ENCODE measurements around the gene KIRREL2. TPM values are rescaled to one million over a fixed set of nuclear protein-coding genes. Genes with fewer than 3 reads are reported as not detected.

KIRREL2 gene
- total RNA-seq (10 to 100 TPM; 28.5 to 89.0 (median 47.9) TPM), polyA plus RNA-seq (10 to 100 TPM; 38.1 to 49.7 TPM)

DNA sequence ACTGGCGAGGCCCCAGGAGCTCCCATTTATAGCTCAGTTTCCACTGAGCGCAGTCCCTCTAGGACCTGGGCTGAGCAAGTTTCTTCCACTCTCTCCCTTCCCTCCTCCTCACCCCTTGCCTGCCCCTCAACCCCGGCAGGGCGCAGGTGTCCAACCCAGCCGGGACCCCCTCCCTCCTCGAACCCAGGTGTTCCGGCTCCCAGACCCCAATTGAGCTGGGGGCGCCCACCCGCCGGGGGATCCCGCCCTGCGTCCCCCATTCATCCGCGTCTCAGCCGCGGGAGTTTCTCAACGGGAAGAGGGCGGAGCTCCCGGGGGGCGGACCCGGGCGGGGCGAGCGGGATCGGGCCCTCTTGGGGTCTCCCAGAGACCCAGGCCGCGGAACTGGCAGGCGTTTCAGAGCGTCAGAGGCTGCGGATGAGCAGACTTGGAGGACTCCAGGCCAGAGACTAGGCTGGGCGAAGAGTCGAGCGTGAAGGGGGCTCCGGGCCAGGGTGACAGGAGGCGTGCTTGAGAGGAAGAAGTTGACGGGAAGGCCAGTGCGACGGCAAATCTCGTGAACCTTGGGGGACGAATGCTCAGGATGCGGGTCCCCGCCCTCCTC lies at the start of gene KIRREL2:
Gene KIRREL2, plus strand, starts transcription at position 366 of the 604 bp plus-strand sequence. Its CDS starts 209 bp downstream, at position 575.
- peak; percentile 60 to 89 (median 76) for DNase-seq
- Histone ChIP-seq H3K4me3 (peak within 1 kb of the TSS; percentile 52 to 70 (median 63)), H3K4me1 (peaks cover 6 to 28% (median 24%) of the 10 kb centered on the region in 3 donors), H3K36me3 (no peaks in the 10 kb centered on the region), H3K27me3 (no peaks in the 10 kb centered on the region), H3K9me3 (no peaks in the 10 kb centered on the region), H3K27ac (peak within 1 kb of the TSS; percentile 70 to 87 (median 78))
- FAIRE-seq = no peak
- intact Hi-C loops (cut with DNase I) = no loop called here
- WGBS, 2 donors = 1 to 2% methylated on average over 32 to 42 of the region's 42 CpGs
- peak; percentile 47 to 68 (median 57) for ATAC-seq
- TF ChIP-seq, protein P1, sequence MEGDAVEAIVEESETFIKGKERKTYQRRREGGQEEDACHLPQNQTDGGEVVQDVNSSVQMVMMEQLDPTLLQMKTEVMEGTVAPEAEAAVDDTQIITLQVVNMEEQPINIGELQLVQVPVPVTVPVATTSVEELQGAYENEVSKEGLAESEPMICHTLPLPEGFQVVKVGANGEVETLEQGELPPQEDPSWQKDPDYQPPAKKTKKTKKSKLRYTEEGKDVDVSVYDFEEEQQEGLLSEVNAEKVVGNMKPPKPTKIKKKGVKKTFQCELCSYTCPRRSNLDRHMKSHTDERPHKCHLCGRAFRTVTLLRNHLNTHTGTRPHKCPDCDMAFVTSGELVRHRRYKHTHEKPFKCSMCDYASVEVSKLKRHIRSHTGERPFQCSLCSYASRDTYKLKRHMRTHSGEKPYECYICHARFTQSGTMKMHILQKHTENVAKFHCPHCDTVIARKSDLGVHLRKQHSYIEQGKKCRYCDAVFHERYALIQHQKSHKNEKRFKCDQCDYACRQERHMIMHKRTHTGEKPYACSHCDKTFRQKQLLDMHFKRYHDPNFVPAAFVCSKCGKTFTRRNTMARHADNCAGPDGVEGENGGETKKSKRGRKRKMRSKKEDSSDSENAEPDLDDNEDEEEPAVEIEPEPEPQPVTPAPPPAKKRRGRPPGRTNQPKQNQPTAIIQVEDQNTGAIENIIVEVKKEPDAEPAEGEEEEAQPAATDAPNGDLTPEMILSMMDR (IDR thresholded peaks at IDR 0.05) = no peak

DNA sequence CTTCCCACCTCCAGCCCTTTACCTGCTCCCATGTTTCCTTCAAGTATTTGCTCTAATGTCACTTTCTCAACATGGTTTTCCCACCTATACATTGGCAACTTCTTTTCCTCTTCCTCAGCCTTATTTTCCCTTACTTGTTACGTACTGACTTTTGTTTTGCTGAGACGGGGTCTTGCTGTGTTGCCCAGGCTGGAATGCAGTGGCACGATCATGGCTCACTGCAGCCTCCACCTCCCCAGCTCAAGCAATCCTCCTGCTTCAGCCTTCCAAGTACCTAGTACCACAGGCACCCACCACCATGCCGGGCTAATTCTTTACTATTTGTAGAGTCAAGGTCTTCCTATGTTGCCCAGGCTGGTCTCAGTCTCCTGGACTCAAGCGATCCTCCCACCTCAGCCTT lies 49.1 kb upstream of the KIRREL2 start:
- no peaks in the 10 kb centered on the region for H3K9me3 ChIP-seq
- no peaks in the 10 kb centered on the region for H3K27me3 ChIP-seq
- H3K4me1 ChIP-seq = peaks cover 0 to 2% (median 0%) of the 10 kb centered on the region in 3 donors
- DNase-seq (no peak), ATAC-seq (no peak), FAIRE-seq (no peak)
- intact Hi-C loops (cut with DNase I) = no loop called here
- TF ChIP-seq, protein P1 (IDR thresholded peaks at IDR 0.05) = no peak
- H3K4me3 ChIP-seq = no peak overlapping the region
- no peaks in the 10 kb centered on the region for H3K36me3 ChIP-seq
- H3K27ac ChIP-seq = no peak overlapping the region
- 91 to 94% methylated on average over 5 of the region's 5 CpGs for WGBS, 2 donors

DNA sequence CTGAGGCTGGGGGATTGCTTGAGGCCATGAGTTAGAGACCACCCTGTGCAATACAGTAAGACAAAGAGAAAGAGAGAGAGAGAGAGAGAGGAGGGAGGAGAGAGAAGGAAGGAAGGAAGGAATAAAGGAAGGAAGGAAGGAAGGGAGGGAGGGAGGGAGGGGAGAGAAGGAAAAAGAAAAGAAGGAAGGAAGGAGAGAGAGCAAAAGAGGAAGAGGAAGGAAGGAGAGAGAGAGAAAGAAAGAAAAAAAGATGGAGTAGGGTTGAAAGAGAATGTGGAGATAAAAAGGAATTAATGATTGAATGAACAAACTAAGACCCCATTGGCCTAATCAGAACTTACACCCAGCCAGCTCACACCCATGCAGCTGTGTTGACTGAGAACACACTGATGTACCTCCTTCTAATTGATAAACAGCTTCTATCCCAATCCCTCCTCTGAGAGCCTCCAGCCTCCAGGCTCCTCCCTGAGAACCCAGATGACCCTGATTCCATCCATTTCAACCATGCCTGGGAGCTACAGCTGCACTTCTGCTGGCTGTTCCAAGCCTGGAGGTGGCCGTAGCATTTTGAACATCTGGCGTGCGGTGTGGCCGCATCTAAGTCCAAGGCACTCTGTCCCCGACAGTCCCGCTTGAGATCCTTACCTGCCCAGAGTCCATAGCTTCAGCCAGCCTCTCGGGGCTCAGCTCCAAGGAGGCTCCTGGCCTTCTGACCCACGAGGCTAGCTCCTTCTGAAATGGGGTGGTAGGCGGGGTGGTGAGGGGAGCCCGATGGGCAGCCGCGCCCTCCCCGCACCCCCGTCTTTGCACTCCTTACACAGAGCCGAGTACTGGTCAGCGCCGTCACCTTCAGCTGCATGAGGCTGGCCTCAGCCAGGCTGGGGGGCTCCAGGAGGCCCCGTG lies 45.1 kb upstream of the KIRREL2 start:
- Histone ChIP-seq H3K27ac (no peak overlapping the region), H3K4me3 (no peak overlapping the region), H3K27me3 (no peaks in the 10 kb centered on the region), H3K36me3 (no peaks in the 10 kb centered on the region), H3K9me3 (no peaks in the 10 kb centered on the region), H3K4me1 (peaks cover 0 to 5% (median 0%) of the 10 kb centered on the region in 3 donors)
- intact Hi-C loops (cut with DNase I) = no loop called here
- WGBS, 2 donors = 78 to 83% methylated on average over 18 of the region's 18 CpGs
- no peak for FAIRE-seq
- no peak for ATAC-seq
- TF ChIP-seq, protein P1 (IDR thresholded peaks at IDR 0.05) = no peak
- DNase-seq = no peak

DNA sequence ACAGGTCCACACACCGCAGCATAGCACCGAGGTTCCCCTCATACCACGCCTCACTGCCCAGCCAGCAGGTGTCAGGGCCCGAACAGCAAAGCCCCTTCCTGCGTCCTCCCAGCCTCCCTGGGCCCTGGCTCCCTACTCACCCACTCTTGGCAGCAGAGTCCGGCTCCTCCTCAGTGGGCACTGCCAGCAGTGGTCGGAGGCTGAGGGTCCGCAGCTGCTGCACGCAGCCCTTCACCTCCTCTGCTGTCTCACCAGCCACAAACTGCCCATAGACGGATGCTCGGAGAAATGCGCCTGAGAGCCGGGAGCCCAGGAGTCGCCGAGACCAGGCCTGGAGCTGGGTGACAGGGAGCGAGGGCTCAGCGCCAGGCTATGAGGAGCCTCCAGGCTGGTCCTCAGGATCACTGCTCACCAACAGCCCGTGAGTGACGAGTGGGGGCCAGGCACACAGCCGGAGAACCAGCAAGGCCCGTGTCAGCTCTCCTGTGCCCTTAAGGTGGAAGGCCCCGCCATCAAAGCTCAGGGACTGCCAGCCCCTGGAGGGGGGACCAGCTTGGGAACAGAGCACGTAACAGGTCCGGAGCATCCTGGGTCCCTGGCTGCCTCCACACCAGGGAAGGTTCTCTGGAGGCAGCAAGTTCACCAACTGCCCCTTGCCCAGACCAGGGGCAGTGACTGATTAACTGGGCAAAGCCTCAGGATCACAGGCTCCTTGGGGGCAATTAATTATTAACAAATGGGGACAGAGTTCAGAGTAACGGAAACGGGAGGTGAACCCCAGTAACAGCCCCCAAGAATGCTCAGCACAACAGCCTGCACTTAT lies 44.3 kb upstream of the KIRREL2 start, which contains the start of gene PRODH2:
Gene PRODH2, minus strand, starts transcription at position 626 of the 823 bp plus-strand sequence. Its CDS starts 40 bp downstream, at position 586.
- Histone ChIP-seq H3K4me3 (no peak within 1 kb of the TSS), H3K27me3 (no peaks in the 10 kb centered on the region), H3K27ac (no peak within 1 kb of the TSS), H3K4me1 (peaks cover 0 to 5% (median 0%) of the 10 kb centered on the region in 3 donors), H3K9me3 (no peaks in the 10 kb centered on the region), H3K36me3 (no peaks in the 10 kb centered on the region)
- DNase-seq = peak in 1 of 6 donors; percentile 58
- TF ChIP-seq, protein P1 (IDR thresholded peaks at IDR 0.05) = no peak
- FAIRE-seq = no peak
- peak in 3 of 4 donors; percentile 18 to 66 (median 56) for ATAC-seq
- WGBS, 2 donors = 67 to 70% methylated on average over 26 of the region's 26 CpGs
- intact Hi-C loops (cut with DNase I) = no loop called here

Data from pancreas (tissue), 10 donors.